HUES6 (cell line): ENCODE measurements around the gene CACNA1C.

Experiments
- H3K27ac ChIP-seq: 2 replicates; pipeline ENCODE4 v1.7.0; 2013; ENCODE audit warnings: low read depth, mild to moderate bottlenecking, low read length, inconsistent platforms
- H3K27me3 ChIP-seq: 2 replicates; pipeline ENCODE4 v1.6.1; 2013; ENCODE audit warnings: low read length; ENCODE audit not compliant: control insufficient read depth, insufficient read depth
- H3K36me3 ChIP-seq: 2 replicates; pipeline ENCODE4 v1.6.1; 2013; ENCODE audit warnings: low read length; ENCODE audit not compliant: control insufficient read depth, insufficient read depth
- H3K4me1 ChIP-seq: 2 replicates; pipeline ENCODE4 v1.6.1; 2013; ENCODE audit warnings: low read length; ENCODE audit not compliant: control insufficient read depth, insufficient read depth
- H3K4me3 ChIP-seq: 2 replicates; pipeline ENCODE4 v1.5.1; 2013; ENCODE audit warnings: low read depth, low read length
- H3K9ac ChIP-seq: one replicate; pipeline ENCODE4 v1.6.1; 2013; ENCODE audit warnings: mild to moderate bottlenecking, low read length
- H3K9me3 ChIP-seq: 2 replicates; pipeline ENCODE4 v1.6.1; 2013; ENCODE audit warnings: low read depth, low read length; ENCODE audit not compliant: control insufficient read depth, insufficient read depth

The CACNA1C gene

DNA sequence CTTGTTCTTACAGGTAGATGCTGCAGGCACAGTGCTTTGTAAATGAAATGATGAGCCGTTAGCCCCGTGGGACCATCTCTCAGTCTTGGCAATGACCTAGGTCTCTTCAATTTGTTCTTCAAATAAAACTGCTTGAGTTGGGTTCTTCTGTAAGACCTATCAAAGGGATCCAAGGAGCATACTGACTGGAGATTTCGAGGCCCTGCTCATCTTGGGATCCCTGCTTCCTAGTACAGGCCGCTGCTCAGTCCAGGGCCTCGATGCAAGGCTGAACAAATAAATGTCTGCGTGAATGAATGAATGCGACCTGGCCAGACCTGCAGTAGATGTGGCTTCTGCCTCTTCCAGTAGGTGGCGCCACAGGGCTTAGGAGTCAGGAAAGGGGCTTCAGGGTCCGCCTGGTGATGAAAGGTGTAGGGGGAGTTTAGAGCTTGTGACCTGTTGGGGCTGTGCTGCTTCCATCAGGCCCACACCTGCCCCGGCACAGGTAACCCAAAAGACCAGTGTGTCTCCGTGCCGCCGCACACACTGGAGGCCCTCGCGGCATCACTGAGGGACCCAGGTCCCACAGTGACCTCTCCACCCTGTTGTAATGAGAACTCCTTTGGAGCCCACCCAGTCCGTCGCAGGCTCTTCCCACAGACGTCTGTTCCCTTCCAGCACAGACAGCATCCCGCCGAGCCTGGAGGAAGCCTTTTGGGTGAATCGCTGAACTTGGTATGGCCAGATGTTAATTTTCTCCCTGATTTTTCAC, 4.4 kb downstream of the CACNA1C start:
- Histone ChIP-seq H3K9me3 (no peaks in the 10 kb centered on the region), H3K4me3 (no peak overlapping the region), H3K27ac (no peak overlapping the region), H3K4me1 (peaks cover 5% of the 10 kb centered on the region; the same call in 1 of the 2 replicates), H3K27me3 (peaks cover 43% of the 10 kb centered on the region), H3K36me3 (no peaks in the 10 kb centered on the region), H3K9ac (no peak overlapping the region)

- Histone ChIP-seq H3K27ac (no peak overlapping the region), H3K9me3 (no peaks in the 10 kb centered on the region), H3K27me3 (peaks cover 42% of the 10 kb centered on the region), H3K9ac (no peak overlapping the region), H3K4me3 (no peak overlapping the region), H3K36me3 (no peaks in the 10 kb centered on the region), H3K4me1 (peaks cover 5% of the 10 kb centered on the region; the same call in 1 of the 2 replicates)
Measured at GRCh38 chr12:2057795-2058408, 5.1 kb downstream of the CACNA1C start.

- no peak overlapping the region for H3K9ac ChIP-seq
- H3K27me3 ChIP-seq, result peaks cover 32% of the 10 kb centered on the region
- H3K4me1 ChIP-seq, result peaks cover 5% of the 10 kb centered on the region; the same call in 1 of the 2 replicates
- no peak overlapping the region for H3K27ac ChIP-seq
- H3K36me3 ChIP-seq, result no peaks in the 10 kb centered on the region
- no peak overlapping the region for H3K4me3 ChIP-seq
- no peaks in the 10 kb centered on the region for H3K9me3 ChIP-seq
Measured at GRCh38 chr12:2058837-2059236, 6.0 kb downstream of the CACNA1C start.

GRCh38 chr12:2061402-2061801, 8.6 kb downstream of the CACNA1C start:
- no peak overlapping the region for H3K9ac ChIP-seq
- no peaks in the 10 kb centered on the region for H3K36me3 ChIP-seq
- H3K4me1 ChIP-seq, result no peaks in the 10 kb centered on the region
- H3K27me3 ChIP-seq, result peaks cover 14% of the 10 kb centered on the region
- H3K9me3 ChIP-seq, result no peaks in the 10 kb centered on the region
- no peak overlapping the region for H3K4me3 ChIP-seq
- H3K27ac ChIP-seq, result no peak overlapping the region

DNA sequence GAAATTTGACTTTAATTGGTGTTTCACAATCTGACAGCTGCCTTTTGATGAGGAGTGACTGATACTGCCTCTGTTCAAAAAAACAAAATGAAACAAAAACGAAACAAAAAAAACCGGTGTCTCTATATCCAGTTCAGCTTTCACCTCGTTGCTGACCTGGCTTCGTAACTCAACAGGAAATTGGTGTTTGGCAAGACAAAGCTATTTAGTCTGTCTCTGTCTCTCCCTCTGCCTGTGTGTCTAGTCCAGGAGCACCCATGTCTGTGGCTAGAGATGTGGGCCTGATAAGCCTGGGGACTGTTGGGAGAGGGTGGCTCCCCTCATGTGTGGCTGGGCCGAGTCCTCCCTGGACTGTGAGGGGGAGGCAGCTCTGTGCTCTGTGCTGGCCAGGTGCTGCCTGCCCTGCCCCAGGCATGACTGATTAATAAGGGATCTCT, 11.3 kb downstream of the CACNA1C start:
- Histone ChIP-seq H3K27ac (no peak overlapping the region), H3K4me3 (no peak overlapping the region), H3K9ac (no peak overlapping the region), H3K27me3 (peaks cover 6% of the 10 kb centered on the region; the same call in 1 of the 2 replicates), H3K36me3 (no peaks in the 10 kb centered on the region), H3K9me3 (peaks cover 3% of the 10 kb centered on the region), H3K4me1 (no peaks in the 10 kb centered on the region)

DNA sequence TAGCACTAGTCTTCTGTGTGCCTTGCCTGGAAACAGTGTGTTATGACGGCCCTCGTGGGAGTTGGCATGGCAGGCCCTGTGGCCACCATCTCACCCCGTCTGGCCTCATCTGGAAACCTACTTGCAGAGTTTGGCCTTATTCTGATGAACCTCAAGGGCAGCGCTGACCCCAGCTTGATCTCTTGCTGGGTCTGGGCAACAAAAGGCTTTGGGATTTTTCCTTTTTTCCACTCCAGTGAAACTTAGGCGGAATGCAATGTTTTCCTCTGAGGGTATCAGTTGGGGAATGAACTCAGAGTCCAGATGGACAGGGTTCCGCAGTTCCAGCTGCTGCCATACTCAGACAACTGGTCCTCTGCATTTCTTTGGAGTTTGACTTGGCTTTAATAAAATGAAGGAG, 15.9 kb downstream of the CACNA1C start:
- Histone ChIP-seq H3K9ac (no peak overlapping the region), H3K4me3 (no peak overlapping the region), H3K27ac (no peak overlapping the region)

GRCh38 chr12:2070440-2071045, 17.8 kb downstream of the CACNA1C start:
- no peaks in the 10 kb centered on the region for H3K4me1 ChIP-seq
- H3K9me3 ChIP-seq, result peaks cover 23% of the 10 kb centered on the region
- H3K36me3 ChIP-seq, result no peaks in the 10 kb centered on the region
- H3K4me3 ChIP-seq, result no peak overlapping the region
- no peak overlapping the region for H3K27ac ChIP-seq
- no peak overlapping the region for H3K9ac ChIP-seq
- H3K27me3 ChIP-seq, result peaks cover 6% of the 10 kb centered on the region; the same call in 1 of the 2 replicates

More for the DNA sequence above, 15.9 kb downstream of the CACNA1C start:
- Histone ChIP-seq H3K36me3 (no peaks in the 10 kb centered on the region), H3K9me3 (peaks cover 23% of the 10 kb centered on the region), H3K27me3 (peaks cover 6% of the 10 kb centered on the region; the same call in 1 of the 2 replicates), H3K4me1 (no peaks in the 10 kb centered on the region)

- no peaks in the 10 kb centered on the region for H3K4me1 ChIP-seq
- H3K9me3 ChIP-seq, result peaks cover 16% of the 10 kb centered on the region
- no peaks in the 10 kb centered on the region for H3K36me3 ChIP-seq
- no peaks in the 10 kb centered on the region for H3K27me3 ChIP-seq
- H3K27ac ChIP-seq, result no peak overlapping the region
- no peak overlapping the region for H3K4me3 ChIP-seq
- no peak overlapping the region for H3K9ac ChIP-seq
Measured at GRCh38 chr12:2074792-2075191, 22.0 kb downstream of the CACNA1C start.

DNA sequence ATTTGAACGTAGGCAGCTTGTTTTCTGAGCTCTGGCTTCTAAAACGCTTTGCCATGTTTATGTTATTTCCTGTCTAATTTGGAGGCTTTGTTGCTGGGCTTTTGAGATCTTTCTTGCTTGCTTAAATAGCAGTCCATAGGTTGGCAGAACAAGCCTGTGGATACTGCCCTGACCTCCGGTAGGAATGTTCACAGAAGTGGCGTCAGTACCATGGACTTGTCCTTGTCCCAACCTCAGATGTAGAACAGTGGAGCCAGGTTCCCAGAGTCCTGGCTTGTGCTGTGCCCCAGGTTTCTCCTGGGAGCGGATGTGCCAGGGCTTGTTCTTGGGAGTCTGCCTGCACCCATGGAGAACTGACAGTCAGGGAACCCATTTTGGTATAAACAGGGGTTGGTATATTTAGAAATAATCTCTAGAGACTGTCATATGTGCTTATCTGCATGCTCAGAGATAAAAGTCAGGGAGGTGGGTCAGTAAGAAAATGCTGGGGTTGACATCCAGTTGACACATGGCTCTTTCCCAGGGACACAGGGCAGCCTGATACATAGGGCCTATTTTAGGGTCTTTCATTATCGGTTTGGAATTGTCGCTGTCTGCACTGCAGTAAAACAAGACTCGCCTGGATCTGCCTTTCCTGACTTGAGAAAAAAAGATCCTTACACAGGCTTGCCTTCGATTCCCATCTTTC, 22.9 kb downstream of the CACNA1C start:
- Histone ChIP-seq H3K9ac (no peak overlapping the region), H3K36me3 (no peaks in the 10 kb centered on the region), H3K27ac (no peak overlapping the region), H3K27me3 (no peaks in the 10 kb centered on the region), H3K4me1 (no peaks in the 10 kb centered on the region), H3K4me3 (no peak overlapping the region), H3K9me3 (peaks cover 8% of the 10 kb centered on the region; the same call in 1 of the 2 replicates)

GRCh38 chr12:2076196-2076570, 23.4 kb downstream of the CACNA1C start:
- H3K27me3 ChIP-seq, result no peaks in the 10 kb centered on the region
- no peaks in the 10 kb centered on the region for H3K36me3 ChIP-seq
- no peak overlapping the region for H3K9ac ChIP-seq

More at GRCh38 chr12:2076196-2076570, 23.4 kb downstream of the CACNA1C start:
- Histone ChIP-seq H3K4me1 (no peaks in the 10 kb centered on the region), H3K4me3 (no peak overlapping the region), H3K27ac (no peak overlapping the region), H3K9me3 (peaks cover 8% of the 10 kb centered on the region; the same call in 1 of the 2 replicates)
